ENCODE data around the gene ADARB2.

- TF ChIP-seq GABPA (IDR thresholded peaks at IDR 0.05; ENCODE audit: low read depth): no peak
- TF ChIP-seq CTCF (IDR thresholded peaks at IDR 0.05): no peak
- TF ChIP-seq MXI1 (IDR thresholded peaks at IDR 0.05; ENCODE audit: low read depth, low read length): no peak
- no peak for TF ChIP-seq MEF2A (IDR thresholded peaks at IDR 0.05; ENCODE audit: borderline replicate concordance, low read depth)
- TF ChIP-seq SMC3 (IDR thresholded peaks at IDR 0.05; ENCODE audit: low read depth, low read length): no peak
- no peak for TF ChIP-seq EP300 (IDR thresholded peaks at IDR 0.05; ENCODE audit: borderline replicate concordance in 1 of 2, low read depth in 1 of 2, low read length in 1 of 2)
- TF ChIP-seq NFIC (IDR thresholded peaks at IDR 0.05; ENCODE audit: borderline replicate concordance): no peak
- TF ChIP-seq NRF1 (IDR thresholded peaks at IDR 0.05; ENCODE audit: low read depth, low read length): no peak
- TF ChIP-seq YY1 (IDR thresholded peaks at IDR 0.05; ENCODE audit: low read depth): no peak
Measured at GRCh38 chr10:1291178-1292090, 445.9 kb downstream of the ADARB2 start.
